B cell (primary cell): ENCODE measurements around the gene KCNQ1OT1.

ENCODE experiments used
- EZH2 ChIP-seq: IDR thresholded peaks from 2 replicates; pipeline ENCODE4 v1.6.1; 2012; ENCODE audit warnings: borderline replicate concordance, low read depth, mild to moderate bottlenecking, moderate library complexity, low read length; ENCODE audit not compliant: insufficient read depth, poor library complexity, severe bottlenecking
- TF ChIP-seq, protein P1 (sequence below): fragments of 200-600 bp; IDR thresholded peaks from one replicate; pipeline ENCODE4 v1.8.0; 2022; ENCODE audit warnings: antibody characterized with exemption, mild to moderate bottlenecking

DNA sequence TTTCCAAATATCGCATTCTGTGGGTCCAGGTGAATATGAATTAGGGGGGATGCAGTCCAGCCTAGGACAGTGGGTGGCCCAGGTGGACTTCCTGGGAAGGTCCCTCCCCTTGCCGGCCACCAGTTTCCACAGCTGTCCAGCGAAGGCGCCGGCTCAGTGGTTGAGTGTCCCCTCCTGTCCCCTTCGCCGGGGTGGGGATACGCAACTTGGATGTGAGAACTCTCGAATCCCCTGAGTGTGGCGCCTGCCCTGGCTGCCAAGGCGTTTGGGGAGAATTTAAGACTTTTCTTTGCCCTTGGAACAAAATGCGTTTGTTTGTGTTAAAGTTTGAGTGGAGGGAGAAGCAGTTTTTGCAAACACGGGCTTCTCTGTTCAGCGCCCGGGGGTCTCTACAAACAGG lies 123.7 kb downstream of the KCNQ1OT1 start:
- TF ChIP-seq, protein P1, sequence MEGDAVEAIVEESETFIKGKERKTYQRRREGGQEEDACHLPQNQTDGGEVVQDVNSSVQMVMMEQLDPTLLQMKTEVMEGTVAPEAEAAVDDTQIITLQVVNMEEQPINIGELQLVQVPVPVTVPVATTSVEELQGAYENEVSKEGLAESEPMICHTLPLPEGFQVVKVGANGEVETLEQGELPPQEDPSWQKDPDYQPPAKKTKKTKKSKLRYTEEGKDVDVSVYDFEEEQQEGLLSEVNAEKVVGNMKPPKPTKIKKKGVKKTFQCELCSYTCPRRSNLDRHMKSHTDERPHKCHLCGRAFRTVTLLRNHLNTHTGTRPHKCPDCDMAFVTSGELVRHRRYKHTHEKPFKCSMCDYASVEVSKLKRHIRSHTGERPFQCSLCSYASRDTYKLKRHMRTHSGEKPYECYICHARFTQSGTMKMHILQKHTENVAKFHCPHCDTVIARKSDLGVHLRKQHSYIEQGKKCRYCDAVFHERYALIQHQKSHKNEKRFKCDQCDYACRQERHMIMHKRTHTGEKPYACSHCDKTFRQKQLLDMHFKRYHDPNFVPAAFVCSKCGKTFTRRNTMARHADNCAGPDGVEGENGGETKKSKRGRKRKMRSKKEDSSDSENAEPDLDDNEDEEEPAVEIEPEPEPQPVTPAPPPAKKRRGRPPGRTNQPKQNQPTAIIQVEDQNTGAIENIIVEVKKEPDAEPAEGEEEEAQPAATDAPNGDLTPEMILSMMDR: no peak
- TF ChIP-seq EZH2: no peak
